Body of pancreas (tissue), 4 donors: ENCODE results near the gene MYZAP. TPM values are rescaled to one million over a fixed set of nuclear protein-coding genes. Genes with fewer than 3 reads are reported as not detected.
A peak's percentile ranks its signal among the peaks of the same experiment; 100 is the strongest.

ENCODE experiments used
- ATAC-seq: fragments of 150-250 bp; one replicate; pipeline ENCODE4 v1.9.1; 2016
- DNase-seq, 4 donors: peaks; one replicate each; pipeline ENCODE4 v3.0.0-alpha.2; 2019
- H3K27ac ChIP-seq, 4 donors: fragments of 200-600 bp; sonication (generic); 1 replicate in 3 of 4; 2 replicates in 1 of 4; pipeline versions ENCODE4 v1.5.1 to v1.6.1; 2016 to 2019; ENCODE audit warnings: mild to moderate bottlenecking in 1 of 4, mixed read lengths in 1 of 4, moderate library complexity in 1 of 4
- H3K27me3 ChIP-seq, 2 donors: fragments of 200-600 bp; sonication (generic); one replicate each; pipeline ENCODE4 v1.6.0; 2016; ENCODE audit warnings: mild to moderate bottlenecking in 1 of 2
- H3K36me3 ChIP-seq, 2 donors: fragments of 200-600 bp; sonication (generic); replicated peaks in 1 of 2; 2 replicates each; pipeline ENCODE4 v1.5.1; 2016; ENCODE audit warnings: low read depth in 2 of 2; ENCODE audit not compliant: insufficient read depth in 1 of 2
- H3K4me1 ChIP-seq: fragments of 200-600 bp; sonication (generic); one replicate; pipeline ENCODE4 v1.6.0; 2016
- H3K4me3 ChIP-seq, 2 donors: fragments of 200-600 bp; sonication (generic); 1 replicate in 1 of 2; 2 replicates in 1 of 2; pipeline ENCODE4 v1.5.1; 2016 to 2019
- H3K9me3 ChIP-seq, 3 donors: fragments of 200-600 bp; sonication (generic); 1 replicate in 2 of 3; 2 replicates in 1 of 3; pipeline ENCODE4 v1.5.1; 2016
- POLR2A ChIP-seq, 3 donors: fragments of 450-650 bp; IDR thresholded peaks; one replicate each; pipeline ENCODE4 v1.6.1; 2016; ENCODE audit warnings: antibody characterized with exemption in 3 of 3, mild to moderate bottlenecking in 2 of 3
- WGBS, 2 donors: methylation state at CpG; one replicate each; pipeline ENCODE4 v1.1.5; 2017; 5-methylcytosine and 5-hydroxymethylcytosine counted together
- intact Hi-C: fragments of 100-400 bp; cut with DNase I; formaldehyde crosslinking; loops from one replicate; pipeline ENCODE4 v1.15.1; 2023
- total RNA-seq, 2 donors: library from RNA; depleted of rRNA; stranded (reverse); fragments of >200 nt; gene quantifications; one replicate each; pipeline ENCODE4 v1.1.0, GENCODE V29; 2016
- TF ChIP-seq, protein P1 (sequence below), 7 experiments: fragments of 450-650 bp in 4 of 7; fragments of 200-600 bp in 3 of 7; sonication (generic) in 3 of 7; IDR thresholded peaks; one replicate each; pipeline ENCODE4 v1.5.1; 2016 to 2019; ENCODE audit warnings: antibody characterized with exemption in 7 of 7

Gene MYZAP
- total RNA-seq, 2 donors from 2014 or later: 10.9 to 16.3 TPM

DNA sequence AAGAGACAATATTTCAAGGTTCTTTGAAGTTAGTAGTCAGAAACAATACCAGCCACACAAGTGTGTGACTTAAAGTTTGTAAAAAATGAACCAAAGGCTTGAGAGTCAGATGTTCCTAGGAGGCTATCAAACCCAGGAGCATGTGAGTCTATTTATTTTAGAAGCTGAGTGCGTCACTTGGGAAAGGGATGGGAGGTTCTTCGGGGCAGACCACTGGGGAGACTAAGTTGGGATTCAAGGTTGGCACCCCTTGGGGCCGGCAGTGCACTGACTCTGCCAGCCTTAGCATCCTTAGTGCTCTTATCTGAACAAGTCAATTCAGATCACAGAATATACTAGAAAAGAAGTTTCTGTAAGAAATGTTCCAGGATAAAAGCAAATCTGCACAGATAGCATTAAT, 64.7 kb downstream of the MYZAP start:
- Histone ChIP-seq H3K4me3 (no peak overlapping the region), H3K4me1 (peaks cover 2% of the 10 kb centered on the region), H3K27ac (no peak overlapping the region), H3K27me3 (no peaks in the 10 kb centered on the region), H3K36me3 (no peaks in the 10 kb centered on the region), H3K9me3 (no peaks in the 10 kb centered on the region)
- no peak for ATAC-seq
- no peak for DNase-seq
- TF ChIP-seq, protein P1, sequence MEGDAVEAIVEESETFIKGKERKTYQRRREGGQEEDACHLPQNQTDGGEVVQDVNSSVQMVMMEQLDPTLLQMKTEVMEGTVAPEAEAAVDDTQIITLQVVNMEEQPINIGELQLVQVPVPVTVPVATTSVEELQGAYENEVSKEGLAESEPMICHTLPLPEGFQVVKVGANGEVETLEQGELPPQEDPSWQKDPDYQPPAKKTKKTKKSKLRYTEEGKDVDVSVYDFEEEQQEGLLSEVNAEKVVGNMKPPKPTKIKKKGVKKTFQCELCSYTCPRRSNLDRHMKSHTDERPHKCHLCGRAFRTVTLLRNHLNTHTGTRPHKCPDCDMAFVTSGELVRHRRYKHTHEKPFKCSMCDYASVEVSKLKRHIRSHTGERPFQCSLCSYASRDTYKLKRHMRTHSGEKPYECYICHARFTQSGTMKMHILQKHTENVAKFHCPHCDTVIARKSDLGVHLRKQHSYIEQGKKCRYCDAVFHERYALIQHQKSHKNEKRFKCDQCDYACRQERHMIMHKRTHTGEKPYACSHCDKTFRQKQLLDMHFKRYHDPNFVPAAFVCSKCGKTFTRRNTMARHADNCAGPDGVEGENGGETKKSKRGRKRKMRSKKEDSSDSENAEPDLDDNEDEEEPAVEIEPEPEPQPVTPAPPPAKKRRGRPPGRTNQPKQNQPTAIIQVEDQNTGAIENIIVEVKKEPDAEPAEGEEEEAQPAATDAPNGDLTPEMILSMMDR (IDR thresholded peaks at IDR 0.05): no peak
- TF ChIP-seq POLR2A (IDR thresholded peaks at IDR 0.05): no peak
- intact Hi-C loops: loop anchor here (10.0 kb wide), 1 partner anchor 188 kb away; no protein-coding TSS in a partner anchor
- WGBS, 2 donors: 83 to 87% methylated on average over 3 of the region's 3 CpGs

DNA sequence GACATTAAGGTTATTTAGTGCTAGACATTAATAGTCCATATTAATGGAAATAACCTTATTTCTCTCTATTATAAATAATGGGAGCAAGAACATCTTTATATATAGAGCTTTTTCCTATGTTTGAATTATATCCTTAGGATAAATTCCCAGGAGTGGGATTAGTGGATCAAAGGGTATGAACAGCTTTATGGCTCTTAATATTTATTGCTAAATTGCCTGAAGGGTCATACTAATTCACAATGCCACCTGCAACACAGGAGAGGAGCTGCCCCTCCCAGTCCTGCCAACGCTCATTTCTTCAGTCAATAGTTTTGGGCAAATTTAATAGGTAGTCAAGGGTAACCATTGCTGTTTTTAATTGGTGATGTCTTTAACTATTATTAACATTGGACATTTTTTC, 65.9 kb downstream of the MYZAP start:
- Histone ChIP-seq H3K9me3 (no peaks in the 10 kb centered on the region), H3K27me3 (no peaks in the 10 kb centered on the region), H3K27ac (no peak overlapping the region), H3K4me1 (peaks cover 13% of the 10 kb centered on the region), H3K36me3 (no peaks in the 10 kb centered on the region), H3K4me3 (no peak overlapping the region)
- intact Hi-C loops: loop anchor here (10.0 kb wide), 1 partner anchor 187 kb away; no protein-coding TSS in a partner anchor
- ATAC-seq: no peak
- no peak for DNase-seq
- WGBS, 2 donors: 89 to 92% methylated on average over 1 of the region's 1 CpG
- no peak for TF ChIP-seq POLR2A (IDR thresholded peaks at IDR 0.05)
- TF ChIP-seq, protein P1 (IDR thresholded peaks at IDR 0.05): no peak

DNA sequence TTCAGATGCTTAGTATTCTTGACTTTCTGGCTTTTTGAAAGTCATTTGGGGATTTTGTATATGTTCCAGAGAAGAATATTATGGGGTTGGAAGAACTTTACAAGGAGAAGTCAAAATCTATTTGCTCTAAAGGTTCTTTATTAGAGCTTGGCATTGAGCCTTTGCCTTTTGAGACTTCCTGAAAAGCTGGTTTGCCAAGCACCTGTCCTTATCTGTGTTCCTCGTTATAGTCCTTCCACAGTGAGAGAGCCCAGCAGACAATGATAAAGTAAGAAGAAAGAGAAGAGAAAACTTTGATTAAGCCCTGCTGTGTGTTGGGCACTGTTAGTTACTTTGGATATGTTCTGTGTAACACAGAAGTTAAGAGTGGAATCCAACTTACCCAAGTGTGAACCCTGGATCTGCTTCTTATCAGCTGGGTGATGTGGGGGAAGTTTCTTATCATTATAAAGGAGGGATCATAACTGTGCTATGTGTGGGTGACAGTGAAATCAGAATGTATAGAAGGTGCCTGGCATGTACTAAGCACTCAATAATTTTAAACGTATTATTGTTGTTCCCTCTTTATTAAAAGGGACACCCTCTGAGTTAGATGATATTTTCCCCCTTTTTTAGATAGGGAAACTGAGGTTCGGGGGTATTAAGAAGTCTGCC, 70.5 kb downstream of the MYZAP start:
- no peaks in the 10 kb centered on the region for H3K36me3 ChIP-seq
- DNase-seq (peak; percentile 28 to 67 (median 46)), ATAC-seq (peak; percentile 77)
- H3K27me3 ChIP-seq: no peaks in the 10 kb centered on the region
- intact Hi-C loops: loop anchor here (10.0 kb wide), 1 partner anchor 203 kb away; no protein-coding TSS in a partner anchor
- WGBS, 2 donors: 30 to 32% methylated on average over 3 of the region's 3 CpGs
- peak overlapping the region in 3 of 4 donors; percentile 45 to 66 (median 52) for H3K27ac ChIP-seq
- H3K4me1 ChIP-seq: peaks cover 45% of the 10 kb centered on the region
- TF ChIP-seq POLR2A (IDR thresholded peaks at IDR 0.05): no peak
- TF ChIP-seq, protein P1 (IDR thresholded peaks at IDR 0.05): no peak
- H3K9me3 ChIP-seq: no peaks in the 10 kb centered on the region
- H3K4me3 ChIP-seq: no peak overlapping the region

DNA sequence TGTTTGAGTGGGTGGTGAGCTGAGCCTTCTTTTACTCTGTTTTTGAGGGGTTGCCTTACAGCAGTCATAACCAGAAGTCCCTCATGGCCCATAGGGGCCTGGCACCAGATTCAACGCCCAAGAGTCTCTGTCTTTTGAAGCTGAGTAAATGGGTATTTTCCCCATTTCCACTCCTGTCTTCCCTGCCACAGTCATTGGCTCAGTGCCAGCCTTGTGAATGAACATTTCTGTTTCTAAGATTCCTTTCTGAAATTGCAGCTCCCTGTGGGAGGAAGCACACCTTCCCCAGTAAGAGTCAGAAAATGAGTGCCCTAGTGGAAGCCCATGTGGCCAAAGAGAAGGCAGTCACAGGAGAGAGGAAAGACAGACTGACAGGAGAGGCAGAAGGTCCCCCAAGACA, 71.1 kb downstream of the MYZAP start:
- Histone ChIP-seq H3K36me3 (no peaks in the 10 kb centered on the region), H3K9me3 (no peaks in the 10 kb centered on the region), H3K27ac (peak overlapping the region in 3 of 4 donors; percentile 45 to 66 (median 52)), H3K4me1 (peaks cover 49% of the 10 kb centered on the region), H3K27me3 (no peaks in the 10 kb centered on the region), H3K4me3 (no peak overlapping the region)
- intact Hi-C loops: loop anchor here (10.0 kb wide), 1 partner anchor 202 kb away; no protein-coding TSS in a partner anchor
- TF ChIP-seq, protein P1 (IDR thresholded peaks at IDR 0.05): no peak
- TF ChIP-seq POLR2A (IDR thresholded peaks at IDR 0.05): no peak
- WGBS, 2 donors: 54 to 78% methylated on average over 1 of the region's 1 CpG
- no peak for ATAC-seq
- DNase-seq: peak in 3 of 4 donors; percentile 27 to 49 (median 40)
